HG02759 (cell line): ENCODE results near the gene TLR6.
A peak's percentile ranks its signal among the peaks of the same experiment; 100 is the strongest.

Experiments used
- ATAC-seq: cut with Tn5 transposase; IDR thresholded peaks from one replicate; pipeline ENCODE4 v1.9.1; 2021; ENCODE audit warnings: mild to moderate bottlenecking, moderate library complexity; ENCODE audit not compliant: unreplicated experiment

The TLR6 gene

DNA sequence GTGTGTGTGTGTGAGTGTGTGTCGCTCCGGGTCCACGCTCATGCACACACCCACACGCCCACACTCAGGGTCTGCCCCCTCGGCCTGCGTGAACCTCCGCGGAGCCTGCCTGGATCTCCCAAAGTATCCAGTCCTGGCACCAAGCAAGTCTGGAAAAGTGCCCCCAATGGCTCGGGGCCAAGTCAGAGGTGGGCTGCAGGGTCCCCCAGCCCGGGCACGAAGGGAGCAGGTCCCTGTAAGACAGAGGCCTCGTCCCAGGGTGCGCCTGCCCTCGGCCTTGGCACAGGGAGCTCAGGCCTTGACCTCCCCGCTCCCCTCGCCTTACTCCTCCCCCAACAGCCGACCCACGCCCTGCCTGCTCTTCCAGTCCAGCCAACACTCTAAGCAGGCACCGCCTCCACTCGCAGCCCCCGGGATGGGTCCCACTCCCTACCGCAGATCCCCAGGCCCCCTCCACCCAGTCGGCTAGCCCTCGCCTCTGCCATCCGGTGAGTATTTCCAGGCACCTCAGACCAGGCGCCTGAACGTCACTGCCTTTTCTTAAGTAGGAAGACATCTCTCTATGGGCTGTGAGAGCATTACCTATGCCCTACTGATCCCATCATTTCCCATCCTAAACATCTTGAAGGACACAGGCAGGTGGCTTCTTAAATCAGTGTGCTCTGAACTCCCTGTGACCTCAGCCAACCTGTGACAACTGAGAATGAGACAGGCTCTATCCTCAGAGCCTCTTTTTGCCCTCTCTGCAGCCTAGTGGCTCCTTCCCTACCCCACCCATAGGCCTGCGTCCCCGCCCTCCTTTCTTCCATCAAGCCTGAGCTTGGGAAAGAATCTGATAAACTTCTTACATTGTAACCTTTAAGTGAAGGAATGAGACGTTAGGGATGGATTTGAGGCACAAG lies 11.7 kb upstream of the TLR6 start:
- no peak for ATAC-seq

DNA sequence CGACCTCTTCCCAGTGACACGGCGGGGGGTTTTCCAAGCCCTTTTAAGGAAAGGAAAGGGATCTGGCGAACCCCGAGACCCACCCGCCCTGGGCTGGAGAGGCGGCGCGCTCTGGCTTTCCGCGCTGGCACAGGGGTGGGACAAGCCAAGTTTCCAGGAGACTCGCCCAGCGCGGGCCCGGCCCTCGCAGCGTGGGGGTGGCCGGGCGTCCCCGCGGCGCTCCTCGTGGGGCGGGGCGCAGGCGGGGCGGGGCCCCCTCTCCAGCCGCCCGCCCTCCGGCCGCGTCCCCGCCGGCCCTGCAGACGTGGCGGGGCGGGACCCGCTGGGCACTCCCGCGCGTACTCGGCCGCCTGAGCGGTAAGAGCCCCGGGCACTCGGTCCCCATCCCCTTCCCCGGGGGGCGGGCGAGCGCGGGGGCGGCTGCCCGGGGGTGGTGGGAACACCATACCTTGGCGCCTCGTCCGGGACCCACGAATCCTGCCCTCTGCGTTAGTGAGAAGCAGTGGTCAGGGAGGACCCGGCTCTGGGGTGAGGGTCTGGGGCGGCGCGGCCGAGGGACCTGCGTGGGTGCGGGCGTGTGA lies 11.0 kb upstream of the TLR6 start, which contains the start of gene FAM114A1:
FAM114A1 (plus strand) TSS at position 329 of the 581 bp plus-strand sequence. CDS start 10,273 bp downstream, outside the sequence.
- ATAC-seq, result peak; percentile 83

DNA sequence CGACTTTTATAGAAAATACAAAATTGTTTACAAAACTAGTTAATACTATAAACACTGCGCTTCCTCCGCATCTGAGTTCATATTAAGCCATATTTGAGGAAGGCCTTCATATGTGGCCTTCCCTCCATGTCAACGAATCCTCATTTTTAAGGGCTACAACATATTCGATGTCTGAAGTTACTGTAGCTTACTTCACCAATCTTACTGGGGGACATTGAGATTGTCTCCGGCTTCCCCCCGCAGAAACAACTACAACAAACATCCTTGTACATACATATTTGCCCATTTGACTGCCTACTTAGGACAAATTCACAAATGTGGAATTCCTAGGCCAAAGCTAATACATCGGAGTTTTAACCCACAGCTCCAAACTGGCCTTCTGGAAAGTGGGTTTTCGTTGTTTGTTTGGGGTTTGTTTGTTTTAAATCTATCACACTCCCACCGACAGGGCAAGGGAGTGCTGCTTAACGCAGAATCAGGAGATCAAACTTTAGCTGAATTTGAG lies 10.4 kb upstream of the TLR6 start:
- ATAC-seq, result peak; percentile 31

DNA sequence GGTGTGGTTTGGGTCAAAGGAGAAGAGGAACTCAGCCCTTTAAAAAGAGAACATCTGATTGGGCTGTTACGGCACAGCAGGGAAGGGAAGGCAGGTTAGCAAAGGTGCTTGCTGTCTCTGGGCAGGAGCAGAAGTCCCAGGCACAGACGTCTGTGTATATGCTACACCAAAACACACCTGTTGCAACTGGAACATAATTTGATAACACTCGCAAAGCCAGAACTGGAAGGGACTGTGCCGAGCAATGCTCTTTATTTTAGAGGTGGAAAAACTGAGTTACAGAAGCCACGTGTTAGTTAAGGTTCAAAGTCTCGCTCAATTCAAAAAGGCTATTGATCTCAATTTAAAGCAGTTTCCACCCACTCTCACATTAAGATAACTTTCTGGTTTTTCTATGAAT lies 8.8 kb upstream of the TLR6 start:
- no peak for ATAC-seq

DNA sequence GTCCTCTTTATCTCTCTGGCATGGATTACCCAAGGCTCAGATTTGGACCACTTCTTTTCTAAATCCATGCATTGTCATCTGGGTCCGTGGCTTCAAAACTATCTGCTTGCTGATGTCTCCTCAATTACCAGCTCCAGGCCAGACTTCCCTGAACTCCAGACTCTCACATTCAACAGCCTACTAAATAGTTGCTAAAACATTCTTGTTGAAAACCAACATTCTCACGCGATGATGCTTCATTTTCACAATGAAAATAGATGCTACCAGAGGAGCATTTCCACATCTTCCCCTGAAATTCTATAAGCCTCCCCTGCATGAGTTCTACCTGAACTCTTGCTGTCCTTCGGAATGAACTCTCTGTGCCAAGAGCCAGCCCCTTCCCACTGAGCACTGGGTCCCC lies 5.2 kb upstream of the TLR6 start:
- ATAC-seq, result no peak

DNA sequence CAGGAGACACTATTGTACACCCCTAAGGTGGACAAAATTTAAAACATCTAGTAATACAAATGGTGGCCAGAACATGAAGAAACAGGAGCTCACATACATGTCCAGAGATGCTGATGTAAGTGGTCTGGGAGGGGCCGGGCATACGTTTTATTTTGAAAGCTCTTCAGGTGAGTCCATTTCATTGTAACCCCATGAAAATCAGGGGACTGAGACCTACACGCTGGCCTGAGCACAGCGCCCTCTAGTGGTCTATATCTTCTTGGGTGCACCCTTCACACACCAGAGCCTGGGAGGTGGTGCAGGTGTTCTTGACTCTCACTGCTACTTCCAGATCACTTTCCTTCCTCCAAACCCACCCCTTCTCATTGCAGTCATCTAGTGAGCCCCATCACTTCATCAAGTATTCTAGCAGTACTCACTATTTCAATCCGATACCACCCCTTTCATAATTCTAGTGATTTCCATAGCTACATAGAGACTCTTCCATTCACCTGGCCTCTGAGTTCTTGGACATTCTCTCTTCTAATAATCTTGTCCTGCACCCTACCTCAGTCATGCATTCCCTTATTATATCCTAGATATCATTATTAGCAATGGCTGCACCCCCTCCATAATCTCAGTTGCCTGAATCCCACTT lies 4.3 kb upstream of the TLR6 start:
- peak; percentile 54 for ATAC-seq

DNA sequence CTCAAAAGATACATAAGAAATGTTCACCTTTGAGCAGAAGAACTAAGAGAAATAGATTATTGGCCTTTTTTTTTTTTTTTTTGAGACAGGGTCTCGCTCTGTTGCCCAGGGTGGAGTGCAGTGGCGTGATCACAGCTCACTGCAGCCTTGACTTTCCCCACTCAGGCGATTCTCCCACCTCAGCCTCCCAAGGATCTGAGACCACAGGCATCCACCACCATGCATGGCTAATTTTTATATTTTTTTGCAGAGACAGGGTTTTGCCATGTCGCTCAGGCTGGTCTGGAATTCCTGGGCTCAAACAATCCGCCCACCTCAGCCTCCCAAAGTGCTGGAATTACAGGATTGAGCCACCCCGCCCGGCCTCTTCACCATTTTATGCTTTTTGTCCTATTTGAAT lies 2.9 kb upstream of the TLR6 start:
- ATAC-seq, result no peak

DNA sequence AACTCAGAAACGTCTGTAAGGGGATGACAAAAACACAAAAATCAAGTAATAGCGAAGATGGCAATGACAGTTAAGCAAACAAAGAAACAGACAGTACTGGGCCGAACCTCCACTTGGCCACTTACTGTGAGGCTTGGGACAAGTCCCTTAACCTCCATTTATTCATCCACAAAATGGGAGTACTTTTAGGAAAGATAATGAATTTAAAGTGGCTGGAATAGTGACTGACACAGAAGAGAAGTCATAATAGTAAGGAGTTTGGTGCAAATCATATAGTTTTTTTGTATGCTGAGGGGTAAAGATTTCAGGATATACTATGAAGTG lies 1.4 kb upstream of the TLR6 start:
- ATAC-seq, result no peak

DNA sequence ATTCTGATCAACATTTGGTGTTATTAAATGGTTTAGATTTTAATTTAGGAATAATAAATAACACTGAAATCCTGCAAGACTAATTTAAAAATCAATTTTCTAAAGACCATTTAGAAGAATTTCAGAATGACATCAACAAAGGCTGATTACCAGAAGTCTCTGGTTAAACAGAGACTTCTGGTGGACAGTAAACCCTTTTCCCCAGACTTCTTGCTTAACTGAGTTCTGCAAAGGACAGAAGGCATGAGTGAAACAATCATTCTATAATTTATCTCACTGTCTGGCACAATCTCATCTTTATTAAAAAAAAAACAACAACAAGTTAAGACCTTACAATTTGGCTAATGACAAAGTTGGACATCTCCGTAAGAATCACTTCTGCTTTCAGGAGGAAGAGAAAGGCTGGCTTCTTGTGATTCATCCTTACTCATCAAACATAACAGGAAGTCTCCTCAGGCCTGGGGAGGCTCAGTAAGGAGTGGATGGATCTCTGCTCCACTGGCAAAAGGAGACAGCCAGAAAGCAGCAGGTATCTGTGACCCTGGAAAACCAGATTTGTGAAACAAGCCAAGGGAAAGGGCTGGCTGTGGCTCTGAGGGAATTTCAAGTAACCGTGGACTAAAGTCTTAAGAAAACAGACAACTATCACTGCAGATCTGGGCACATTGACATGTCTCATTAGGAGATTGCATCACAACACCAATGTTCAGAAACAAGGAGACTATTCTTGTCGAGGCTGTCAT lies 908 bp upstream of the TLR6 start:
- ATAC-seq, result peak; percentile 75

DNA sequence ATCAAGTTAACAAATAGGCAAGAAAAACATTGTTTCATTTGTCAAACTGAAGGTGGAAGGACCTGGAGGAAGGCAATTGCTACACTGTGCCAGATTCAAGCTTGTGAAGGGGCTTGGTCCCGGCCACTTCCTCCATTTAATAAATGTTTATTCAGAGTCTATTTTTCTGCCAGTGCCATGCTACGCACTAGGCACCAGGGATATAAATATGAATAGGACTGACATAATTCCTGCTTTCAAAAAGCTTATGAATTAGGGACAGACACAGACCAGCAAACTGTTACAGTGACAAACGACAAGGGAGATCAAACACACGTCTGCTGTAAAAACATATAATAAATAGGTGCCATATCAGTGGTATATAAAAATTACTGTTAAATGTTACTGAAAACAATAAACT lies 571 bp downstream of the TLR6 start:
- ATAC-seq, result peak; percentile 28

DNA sequence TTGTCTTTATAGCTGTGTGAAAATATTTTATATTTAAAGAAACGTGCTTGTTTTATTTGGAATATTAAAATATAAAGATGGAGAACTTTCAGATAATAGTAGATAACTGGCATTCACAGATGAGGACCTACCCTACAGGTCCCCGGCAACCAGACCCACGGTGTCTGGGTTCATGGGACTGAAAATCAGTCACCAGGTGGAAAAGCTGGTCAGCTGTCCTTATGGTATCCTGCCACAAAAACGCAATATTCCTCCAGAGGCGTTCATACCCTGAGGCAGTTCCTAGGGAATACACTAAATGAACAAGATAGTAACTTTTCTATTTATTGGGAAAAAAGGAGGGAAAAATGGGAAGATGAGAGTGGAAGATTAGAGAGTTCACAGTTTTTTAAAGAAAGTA lies 1.2 kb downstream of the TLR6 start:
- ATAC-seq, result no peak

DNA sequence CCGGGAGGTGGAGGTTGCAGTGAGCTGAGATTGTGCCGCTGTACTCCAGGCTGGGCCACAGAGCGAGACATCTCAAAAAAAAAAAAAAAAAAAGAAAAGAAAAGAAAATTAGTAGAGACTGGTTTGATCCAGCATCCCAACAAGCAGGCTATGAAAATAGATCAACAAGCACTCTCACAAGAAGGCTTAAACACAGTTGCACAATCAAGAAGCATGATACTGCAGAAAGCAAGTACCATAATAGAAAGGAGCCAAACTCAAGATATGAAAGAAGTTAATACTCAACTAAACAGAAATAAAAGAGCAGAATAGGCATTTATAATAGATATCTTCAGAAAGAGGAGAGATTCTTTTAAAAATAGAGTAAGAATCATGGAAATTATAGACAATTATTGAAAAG lies 10.6 kb downstream of the TLR6 start:
- no peak for ATAC-seq

DNA sequence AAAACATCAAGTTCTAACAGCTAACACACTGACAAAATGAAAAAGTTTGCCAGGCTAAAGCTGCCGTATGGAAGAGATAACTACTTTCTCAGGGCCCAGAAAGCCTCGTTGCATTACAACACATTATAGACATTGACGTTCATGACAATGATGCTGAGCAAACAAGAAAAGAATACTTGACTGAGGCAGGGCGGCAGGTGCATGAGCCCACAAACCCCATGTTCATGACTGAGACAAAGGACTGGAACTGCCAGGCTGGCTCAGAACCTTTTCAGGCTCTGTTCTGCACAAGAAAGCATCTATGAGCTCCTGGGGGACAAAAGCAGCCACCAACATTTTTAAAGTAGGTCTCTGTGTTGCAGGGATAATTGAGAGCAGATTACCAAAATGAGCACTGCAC lies 13.6 kb downstream of the TLR6 start:
- no peak for ATAC-seq

DNA sequence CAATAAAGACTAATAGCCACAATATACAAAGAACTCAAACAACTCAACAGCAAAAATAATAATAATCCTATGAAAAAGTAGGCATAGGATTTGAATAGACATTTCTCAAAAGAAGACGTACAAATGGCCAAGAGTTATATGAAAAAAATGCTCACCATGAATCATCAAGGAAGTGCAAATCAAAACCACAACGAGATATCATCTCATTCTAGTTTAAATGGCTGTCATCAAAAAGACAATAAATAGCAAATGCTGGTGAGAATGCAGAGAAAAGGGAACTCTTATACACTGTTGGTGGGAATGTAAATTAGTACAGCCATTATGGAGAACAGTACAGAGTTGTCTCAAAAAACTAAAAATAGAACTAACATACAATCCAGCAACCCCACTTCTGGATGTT lies 18.8 kb downstream of the TLR6 start:
- no peak for ATAC-seq

DNA sequence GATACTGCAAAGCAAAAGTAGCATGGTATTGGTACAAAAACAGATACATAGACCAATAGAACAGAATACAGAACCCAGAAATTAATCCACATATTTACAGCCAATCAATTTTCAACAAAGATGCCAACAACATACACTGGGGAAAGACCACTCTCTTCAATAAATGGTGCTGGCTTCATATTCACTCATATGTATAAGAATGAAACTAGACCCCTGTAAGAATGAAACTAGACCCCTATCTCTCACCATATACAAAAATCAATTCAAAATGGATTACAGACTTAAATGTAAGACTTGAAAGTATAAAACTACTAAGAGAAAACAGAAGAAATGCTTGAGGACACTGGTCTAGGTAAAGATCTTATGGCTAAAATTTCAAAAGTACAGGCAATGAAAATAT lies 19.3 kb downstream of the TLR6 start:
- no peak for ATAC-seq

DNA sequence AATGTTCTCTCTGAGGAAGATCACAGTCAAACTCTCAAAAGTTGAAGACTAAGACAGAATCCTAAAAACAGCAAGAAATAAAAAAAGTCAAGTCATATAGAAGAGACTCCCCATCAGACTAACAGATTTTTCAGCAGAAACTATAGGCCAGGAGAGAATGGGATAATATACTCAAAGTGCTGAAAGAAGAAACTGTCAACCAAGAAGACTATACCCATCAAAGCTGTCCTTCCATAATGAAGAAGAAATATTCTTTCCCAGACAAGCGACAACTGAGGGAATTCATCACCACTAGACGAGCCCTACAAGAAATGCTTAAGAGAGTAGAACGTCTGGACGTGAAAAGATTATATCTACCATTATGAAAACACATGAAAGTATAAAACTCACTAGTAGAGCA lies 22.0 kb downstream of the TLR6 start:
- ATAC-seq, result no peak

DNA sequence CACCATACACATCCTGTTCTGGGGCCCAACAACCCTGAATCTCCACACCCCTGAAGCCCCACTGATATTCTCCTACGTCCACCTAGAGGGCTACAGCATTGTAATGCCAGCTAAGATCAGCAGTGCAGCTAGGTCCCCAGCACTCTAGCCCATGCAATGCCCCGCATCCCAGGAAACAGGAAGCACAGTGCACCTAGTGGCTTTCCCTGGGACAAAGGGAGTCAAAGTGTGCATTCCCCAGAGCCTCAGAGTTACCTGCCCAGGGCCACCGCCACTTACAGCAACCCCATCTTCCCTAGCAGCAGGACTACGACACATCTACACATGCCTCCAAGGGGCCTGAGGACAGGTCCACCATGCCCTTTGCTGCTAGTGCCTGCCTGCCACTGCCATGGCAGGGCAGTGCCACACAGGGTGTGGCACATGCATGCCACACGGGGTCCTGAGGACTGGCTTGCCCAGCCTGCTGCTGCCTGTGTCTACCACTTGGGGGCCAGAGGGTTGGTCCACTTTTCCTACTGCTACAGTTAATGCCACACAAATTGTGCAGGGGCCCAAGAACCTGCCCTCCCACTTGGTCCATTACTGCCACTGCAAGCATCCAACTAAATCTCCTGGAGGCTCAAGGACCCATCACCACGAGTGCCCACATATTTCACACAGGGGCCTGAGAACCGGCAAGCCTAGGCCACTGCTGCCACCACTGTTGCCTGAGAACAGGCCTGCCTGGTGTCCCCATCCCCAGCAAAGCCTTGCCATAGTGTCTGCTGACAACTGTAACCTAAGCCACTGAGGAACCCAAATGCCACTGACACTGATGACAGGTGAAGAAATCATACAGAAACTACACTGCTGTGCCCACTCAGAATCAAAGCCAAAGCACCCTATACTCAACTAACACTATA lies 23.7 kb downstream of the TLR6 start:
- no peak for ATAC-seq

DNA sequence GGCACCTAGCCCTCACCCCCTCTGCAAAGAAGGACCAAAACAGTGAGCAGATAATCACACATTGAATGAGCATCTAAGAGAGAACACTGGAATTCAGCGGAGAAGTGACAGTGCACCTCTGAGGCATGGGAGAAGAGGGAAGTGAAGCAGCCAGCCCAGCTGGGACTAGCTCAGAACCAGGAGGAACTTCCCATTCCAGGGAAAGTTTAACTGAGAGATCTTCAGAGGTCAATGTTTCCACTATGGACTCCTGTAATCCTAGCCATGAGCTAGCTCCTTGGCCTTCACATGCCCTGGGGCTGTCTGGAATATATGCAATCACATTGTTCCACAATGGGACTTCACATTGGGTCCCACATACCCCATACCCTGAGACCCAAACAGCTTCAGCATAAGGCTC lies 24.4 kb downstream of the TLR6 start:
- ATAC-seq, result no peak

DNA sequence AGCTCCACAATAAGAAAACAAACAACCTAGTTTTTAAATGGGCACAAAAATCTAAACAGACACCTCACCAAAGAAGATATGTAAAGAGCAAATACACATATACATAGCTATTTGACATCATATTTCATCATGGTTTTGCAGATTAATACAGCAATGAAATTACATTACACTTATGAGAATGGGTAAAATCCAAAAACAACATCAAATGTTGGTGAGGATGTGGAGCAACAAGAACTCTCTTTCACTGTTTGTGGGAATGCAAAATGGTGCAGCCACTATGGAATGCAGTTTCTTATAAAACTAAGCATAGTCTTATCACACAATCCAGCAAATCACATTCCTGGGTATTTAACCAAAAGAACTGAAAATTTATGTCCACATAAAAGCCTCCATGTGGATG lies 25.0 kb downstream of the TLR6 start:
- no peak for ATAC-seq

DNA sequence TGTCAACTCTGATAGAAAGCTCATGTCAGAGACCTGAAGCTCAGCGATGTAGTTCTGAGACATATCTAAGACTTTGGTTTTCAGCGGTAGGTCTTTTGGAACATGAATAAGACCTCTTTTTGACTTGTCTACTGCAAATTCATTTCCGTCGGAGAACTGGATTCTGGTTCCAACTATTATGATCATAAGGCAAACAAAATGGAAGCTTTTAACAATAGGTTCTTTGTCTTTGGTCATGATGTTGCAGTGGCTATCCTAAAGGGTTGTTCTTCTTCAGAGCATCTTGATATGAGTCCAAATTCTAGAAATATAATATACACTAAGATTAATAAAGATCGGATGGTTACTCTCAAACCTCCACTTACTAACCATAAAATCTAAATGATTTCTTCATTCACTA lies 27.4 kb downstream of the TLR6 start:
- no peak for ATAC-seq
